ENCODE data around the gene SPACDR. TPM values are rescaled to one million over a fixed set of nuclear protein-coding genes. Genes with fewer than 3 reads are reported as not detected.
A peak's percentile ranks its signal among the peaks of the same experiment; 100 is the strongest.

SPACDR gene
- total RNA-seq, 1 donor from 2014 or later: 2.5 TPM

DNA sequence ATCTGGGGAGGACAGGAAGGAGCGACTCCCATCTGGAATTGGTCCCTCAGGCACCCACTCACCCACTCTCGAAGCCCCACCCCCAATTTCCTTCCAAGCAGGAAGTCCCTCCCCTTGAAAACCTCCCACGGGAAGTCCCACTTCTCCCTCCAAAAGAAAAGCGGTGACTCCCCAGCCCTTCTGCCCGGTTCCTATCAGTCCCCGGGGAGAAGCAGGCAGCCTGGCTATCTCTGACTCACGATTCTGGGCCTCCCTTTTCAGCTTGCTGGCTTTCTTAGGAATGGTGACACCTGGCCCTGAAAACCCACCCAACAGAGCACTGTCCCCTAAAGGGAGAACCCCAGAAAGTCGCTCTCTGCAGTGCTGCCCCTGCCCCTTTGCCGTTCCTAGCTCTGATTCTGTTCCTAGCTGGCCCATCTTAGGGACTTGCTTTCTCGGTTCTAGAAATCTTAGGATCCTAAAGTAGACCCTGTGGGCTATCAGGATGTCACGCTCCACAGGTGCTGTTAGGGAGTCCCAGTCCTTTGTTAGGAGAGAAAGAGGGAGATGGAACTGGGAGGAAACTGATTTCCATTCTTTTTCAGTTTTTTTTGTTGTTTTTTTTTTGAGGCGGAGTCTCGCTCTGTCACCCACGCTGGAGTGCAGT, 8.9 kb upstream of the SPACDR start:
- Histone ChIP-seq H3K36me3 (ENCODE audit: insufficient read depth, low read length) (no peaks in the 10 kb centered on the region), H3K4me3 (ENCODE audit: insufficient read depth, low read depth, low read length) (no peak overlapping the region), H3K4me1 (ENCODE audit: insufficient read depth, low read length) (peaks cover 11% of the 10 kb centered on the region), H3K27me3 (ENCODE audit: insufficient read depth, low read length) (no peaks in the 10 kb centered on the region), H3K27ac (ENCODE audit: low read depth, low read length) (no peak overlapping the region), H4K20me1 (ENCODE audit: insufficient read depth, low read length) (peaks cover 65% of the 10 kb centered on the region), H2AFZ (ENCODE audit: low read depth, low read length) (no peak overlapping the region), H3K4me2 (ENCODE audit: low read length) (peak overlapping the region; percentile 18), H3K9me3 (ENCODE audit: insufficient read depth, low read depth, low read length) (no peaks in the 10 kb centered on the region), H3K79me2 (ENCODE audit: insufficient read depth, low read length) (peaks cover 30% of the 10 kb centered on the region), H3K9ac (ENCODE audit: low read length) (no peak overlapping the region)
- TF ChIP-seq, protein P1, sequence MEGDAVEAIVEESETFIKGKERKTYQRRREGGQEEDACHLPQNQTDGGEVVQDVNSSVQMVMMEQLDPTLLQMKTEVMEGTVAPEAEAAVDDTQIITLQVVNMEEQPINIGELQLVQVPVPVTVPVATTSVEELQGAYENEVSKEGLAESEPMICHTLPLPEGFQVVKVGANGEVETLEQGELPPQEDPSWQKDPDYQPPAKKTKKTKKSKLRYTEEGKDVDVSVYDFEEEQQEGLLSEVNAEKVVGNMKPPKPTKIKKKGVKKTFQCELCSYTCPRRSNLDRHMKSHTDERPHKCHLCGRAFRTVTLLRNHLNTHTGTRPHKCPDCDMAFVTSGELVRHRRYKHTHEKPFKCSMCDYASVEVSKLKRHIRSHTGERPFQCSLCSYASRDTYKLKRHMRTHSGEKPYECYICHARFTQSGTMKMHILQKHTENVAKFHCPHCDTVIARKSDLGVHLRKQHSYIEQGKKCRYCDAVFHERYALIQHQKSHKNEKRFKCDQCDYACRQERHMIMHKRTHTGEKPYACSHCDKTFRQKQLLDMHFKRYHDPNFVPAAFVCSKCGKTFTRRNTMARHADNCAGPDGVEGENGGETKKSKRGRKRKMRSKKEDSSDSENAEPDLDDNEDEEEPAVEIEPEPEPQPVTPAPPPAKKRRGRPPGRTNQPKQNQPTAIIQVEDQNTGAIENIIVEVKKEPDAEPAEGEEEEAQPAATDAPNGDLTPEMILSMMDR (IDR thresholded peaks at IDR 0.05; ENCODE audit: insufficient read depth, low read depth, low read length): no peak
- TF ChIP-seq EZH2 (IDR thresholded peaks at IDR 0.05; ENCODE audit: insufficient read depth, low read length): no peak
- Mint-ChIP-seq H3K27me3 (ENCODE audit: low read depth, unreplicated experiment) (no peaks in the 10 kb centered on the region), H3K27ac (ENCODE audit: unreplicated experiment) (no peak overlapping the region), H3K4me1 (ENCODE audit: low read depth, unreplicated experiment) (peaks cover 16% of the 10 kb centered on the region), H3K36me3 (ENCODE audit: low read depth, unreplicated experiment) (peaks cover 7% of the 10 kb centered on the region), H3K9me3 (ENCODE audit: unreplicated experiment) (no peaks in the 10 kb centered on the region), H3K4me3 (ENCODE audit: unreplicated experiment) (no peak overlapping the region)
- DNase-seq (ENCODE audit: low read depth) (peak; percentile 21), FAIRE-seq (no peak)

DNA sequence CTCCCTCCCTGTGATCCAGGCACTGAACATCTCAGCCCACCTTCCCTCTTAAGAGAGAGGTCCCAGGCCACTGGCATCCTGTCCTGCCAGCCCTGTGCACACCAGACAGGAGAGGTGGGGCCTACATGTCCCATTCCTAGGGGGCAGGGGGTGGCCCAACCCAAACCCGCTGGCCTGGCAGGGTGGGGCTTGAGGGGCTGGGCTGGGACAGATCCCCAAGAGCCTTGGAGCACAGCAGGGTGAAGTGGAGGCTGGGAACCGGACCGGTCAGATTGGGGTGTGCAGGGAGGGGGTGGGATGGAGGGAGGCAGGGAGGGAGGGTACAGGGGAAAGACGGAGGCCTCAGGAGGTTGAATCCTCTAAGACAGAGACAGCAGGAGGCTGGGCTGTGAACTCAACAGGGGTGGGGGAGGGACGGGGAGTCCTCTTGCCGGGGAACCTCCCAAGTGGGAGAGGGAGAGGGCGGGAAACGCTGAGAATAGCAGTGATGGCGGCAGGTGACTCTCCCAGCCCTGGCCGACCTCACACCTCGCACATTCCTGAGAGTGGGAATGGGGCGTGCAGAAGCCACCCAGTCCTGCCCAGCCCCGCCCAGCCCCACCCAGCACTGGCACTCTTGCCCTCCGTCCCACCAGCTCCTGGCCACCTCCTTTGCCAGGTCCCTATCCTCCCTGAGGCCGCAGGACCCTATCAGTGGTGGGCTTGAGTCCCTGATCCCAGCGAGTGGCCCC, 8.2 kb upstream of the SPACDR start:
- H3K27ac ChIP-seq (ENCODE audit: low read depth, low read length): no peak overlapping the region
- FAIRE-seq: no peak
- H3K27me3 Mint-ChIP-seq (ENCODE audit: low read depth, unreplicated experiment): no peaks in the 10 kb centered on the region
- no peak overlapping the region for H2AFZ ChIP-seq (ENCODE audit: low read depth, low read length)
- no peak overlapping the region for H3K4me3 Mint-ChIP-seq (ENCODE audit: unreplicated experiment)
- peaks cover 16% of the 10 kb centered on the region for H3K4me1 Mint-ChIP-seq (ENCODE audit: low read depth, unreplicated experiment)
- H3K36me3 Mint-ChIP-seq (ENCODE audit: low read depth, unreplicated experiment): peaks cover 7% of the 10 kb centered on the region
- no peaks in the 10 kb centered on the region for H3K27me3 ChIP-seq (ENCODE audit: insufficient read depth, low read length)
- H3K9me3 Mint-ChIP-seq (ENCODE audit: unreplicated experiment): no peaks in the 10 kb centered on the region
- H3K79me2 ChIP-seq (ENCODE audit: insufficient read depth, low read length): peaks cover 24% of the 10 kb centered on the region
- TF ChIP-seq, protein P1 (IDR thresholded peaks at IDR 0.05; ENCODE audit: insufficient read depth, low read depth, low read length): no peak
- TF ChIP-seq EZH2 (IDR thresholded peaks at IDR 0.05; ENCODE audit: insufficient read depth, low read length): no peak
- H3K4me1 ChIP-seq (ENCODE audit: insufficient read depth, low read length): peaks cover 11% of the 10 kb centered on the region
- H4K20me1 ChIP-seq (ENCODE audit: insufficient read depth, low read length): peaks cover 65% of the 10 kb centered on the region
- no peaks in the 10 kb centered on the region for H3K36me3 ChIP-seq (ENCODE audit: insufficient read depth, low read length)
- no peak overlapping the region for H3K9ac ChIP-seq (ENCODE audit: low read length)
- peak overlapping the region; percentile 18 for H3K4me2 ChIP-seq (ENCODE audit: low read length)
- H3K4me3 ChIP-seq (ENCODE audit: insufficient read depth, low read depth, low read length): no peak overlapping the region
- no peak for DNase-seq (ENCODE audit: low read depth)
- H3K27ac Mint-ChIP-seq (ENCODE audit: unreplicated experiment): no peak overlapping the region
- no peaks in the 10 kb centered on the region for H3K9me3 ChIP-seq (ENCODE audit: insufficient read depth, low read depth, low read length)

- Histone ChIP-seq H2AFZ (ENCODE audit: low read depth, low read length) (no peak overlapping the region), H3K4me3 (ENCODE audit: insufficient read depth, low read depth, low read length) (no peak overlapping the region), H3K9me3 (ENCODE audit: insufficient read depth, low read depth, low read length) (no peaks in the 10 kb centered on the region), H3K4me1 (ENCODE audit: insufficient read depth, low read length) (no peaks in the 10 kb centered on the region), H3K27ac (ENCODE audit: low read depth, low read length) (no peak overlapping the region), H4K20me1 (ENCODE audit: insufficient read depth, low read length) (peaks cover 56% of the 10 kb centered on the region), H3K27me3 (ENCODE audit: insufficient read depth, low read length) (no peaks in the 10 kb centered on the region), H3K36me3 (ENCODE audit: insufficient read depth, low read length) (no peaks in the 10 kb centered on the region), H3K79me2 (ENCODE audit: insufficient read depth, low read length) (peaks cover 11% of the 10 kb centered on the region), H3K4me2 (ENCODE audit: low read length) (no peak overlapping the region), H3K9ac (ENCODE audit: low read length) (no peak overlapping the region)
- peaks cover 7% of the 10 kb centered on the region for H3K36me3 Mint-ChIP-seq (ENCODE audit: low read depth, unreplicated experiment)
- no peaks in the 10 kb centered on the region for H3K9me3 Mint-ChIP-seq (ENCODE audit: unreplicated experiment)
- H3K27ac Mint-ChIP-seq (ENCODE audit: unreplicated experiment): no peak overlapping the region
- no peak for TF ChIP-seq EZH2 (IDR thresholded peaks at IDR 0.05; ENCODE audit: insufficient read depth, low read length)
- TF ChIP-seq, protein P1 (IDR thresholded peaks at IDR 0.05; ENCODE audit: insufficient read depth, low read depth, low read length): no peak
- H3K27me3 Mint-ChIP-seq (ENCODE audit: low read depth, unreplicated experiment): no peaks in the 10 kb centered on the region
- H3K4me3 Mint-ChIP-seq (ENCODE audit: unreplicated experiment): no peak overlapping the region
- peaks cover 9% of the 10 kb centered on the region for H3K4me1 Mint-ChIP-seq (ENCODE audit: low read depth, unreplicated experiment)
- no peak for DNase-seq (ENCODE audit: low read depth)
- FAIRE-seq: no peak
Measured at GRCh38 chr7:100471021-100471420, 7.0 kb upstream of the SPACDR start.
